ENCODE measurements around the gene LMF2. TPM values are rescaled to one million over a fixed set of nuclear protein-coding genes. Genes with fewer than 3 reads are reported as not detected.
A peak's percentile ranks its signal among the peaks of the same experiment; 100 is the strongest.

The LMF2 gene, protein sequence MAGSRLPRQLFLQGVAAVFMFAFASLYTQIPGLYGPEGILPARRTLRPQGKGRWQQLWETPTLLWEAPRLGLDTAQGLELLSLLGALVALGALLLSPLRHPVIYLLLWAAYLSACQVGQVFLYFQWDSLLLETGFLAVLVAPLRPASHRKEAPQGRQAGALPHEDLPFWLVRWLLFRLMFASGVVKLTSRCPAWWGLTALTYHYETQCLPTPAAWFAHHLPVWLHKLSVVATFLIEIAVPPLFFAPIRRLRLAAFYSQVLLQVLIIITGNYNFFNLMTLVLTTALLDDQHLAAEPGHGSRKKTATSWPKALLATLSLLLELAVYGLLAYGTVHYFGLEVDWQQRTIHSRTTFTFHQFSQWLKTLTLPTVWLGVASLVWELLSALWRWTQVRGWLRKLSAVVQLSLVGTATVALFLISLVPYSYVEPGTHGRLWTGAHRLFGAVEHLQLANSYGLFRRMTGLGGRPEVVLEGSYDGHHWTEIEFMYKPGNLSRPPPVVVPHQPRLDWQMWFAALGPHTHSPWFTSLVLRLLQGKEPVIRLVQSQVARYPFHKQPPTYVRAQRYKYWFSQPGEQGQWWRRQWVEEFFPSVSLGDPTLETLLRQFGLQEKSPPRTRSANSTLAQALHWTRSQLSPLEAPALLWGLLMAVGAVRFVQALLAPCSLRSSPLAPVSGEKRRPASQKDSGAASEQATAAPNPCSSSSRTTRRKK
- total RNA-seq = 10 to 100 TPM; 35.4 to 65.0 (median 46.2) TPM

GRCh38 chr22:50507421-50507990, at the start of gene LMF2:
Gene LMF2, minus strand, starts transcription at chr22:50507702. Its CDS starts 27 bp downstream, at chr22:50507675.
- peaks cover 7 to 56% (median 15%) of the 10 kb centered on the region in 3 donors for H3K36me3 ChIP-seq
- peak within 1 kb of the TSS; percentile 88 to 97 (median 94) for H3K4me3 ChIP-seq
- TF ChIP-seq, protein P1, sequence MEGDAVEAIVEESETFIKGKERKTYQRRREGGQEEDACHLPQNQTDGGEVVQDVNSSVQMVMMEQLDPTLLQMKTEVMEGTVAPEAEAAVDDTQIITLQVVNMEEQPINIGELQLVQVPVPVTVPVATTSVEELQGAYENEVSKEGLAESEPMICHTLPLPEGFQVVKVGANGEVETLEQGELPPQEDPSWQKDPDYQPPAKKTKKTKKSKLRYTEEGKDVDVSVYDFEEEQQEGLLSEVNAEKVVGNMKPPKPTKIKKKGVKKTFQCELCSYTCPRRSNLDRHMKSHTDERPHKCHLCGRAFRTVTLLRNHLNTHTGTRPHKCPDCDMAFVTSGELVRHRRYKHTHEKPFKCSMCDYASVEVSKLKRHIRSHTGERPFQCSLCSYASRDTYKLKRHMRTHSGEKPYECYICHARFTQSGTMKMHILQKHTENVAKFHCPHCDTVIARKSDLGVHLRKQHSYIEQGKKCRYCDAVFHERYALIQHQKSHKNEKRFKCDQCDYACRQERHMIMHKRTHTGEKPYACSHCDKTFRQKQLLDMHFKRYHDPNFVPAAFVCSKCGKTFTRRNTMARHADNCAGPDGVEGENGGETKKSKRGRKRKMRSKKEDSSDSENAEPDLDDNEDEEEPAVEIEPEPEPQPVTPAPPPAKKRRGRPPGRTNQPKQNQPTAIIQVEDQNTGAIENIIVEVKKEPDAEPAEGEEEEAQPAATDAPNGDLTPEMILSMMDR (IDR thresholded peaks at IDR 0.05) = no peak
- TF ChIP-seq POLR2A (IDR thresholded peaks at IDR 0.05) = peak in 2 of 4 donors; percentile 30 to 60
- H3K9me3 ChIP-seq = no peaks in the 10 kb centered on the region
- intact Hi-C loops (cut with DNase I) = no loop called here
- DNase-seq = no peak
- H3K27ac ChIP-seq = peak within 1 kb of the TSS; percentile 95 to 99 (median 97)
- H3K27me3 ChIP-seq = no peaks in the 10 kb centered on the region
- peaks cover 27 to 62% (median 38%) of the 10 kb centered on the region in 3 donors for H3K4me1 ChIP-seq
- WGBS, 2 donors = 2% methylated on average over 16 of the region's 62 CpGs; no CpG with 5 or more reads in 1 of the 2 donors

GRCh38 chr22:50556703-50557102, 49.2 kb upstream of the LMF2 start:
- intact Hi-C loops (cut with DNase I) = no loop called here
- TF ChIP-seq POLR2A (IDR thresholded peaks at IDR 0.05) = no peak
- H3K36me3 ChIP-seq = no peaks in the 10 kb centered on the region
- peaks cover 0 to 9% (median 6%) of the 10 kb centered on the region in 3 donors for H3K4me1 ChIP-seq
- 78 to 82% methylated on average over 5 of the region's 5 CpGs for WGBS, 2 donors
- H3K27ac ChIP-seq = no peak overlapping the region
- DNase-seq = no peak
- no peak overlapping the region for H3K4me3 ChIP-seq
- H3K9me3 ChIP-seq = no peaks in the 10 kb centered on the region
- peaks cover 0 to 1% (median 0%) of the 10 kb centered on the region in 4 donors for H3K27me3 ChIP-seq

- WGBS, 2 donors = 77 to 90% methylated on average over 8 of the region's 8 CpGs
- intact Hi-C loops (cut with DNase I) = no loop called here
- Histone ChIP-seq H3K4me1 (peaks cover 0 to 12% (median 0%) of the 10 kb centered on the region in 3 donors), H3K36me3 (no peaks in the 10 kb centered on the region), H3K27ac (no peak overlapping the region), H3K4me3 (no peak overlapping the region), H3K9me3 (no peaks in the 10 kb centered on the region), H3K27me3 (peaks cover 0 to 30% (median 0%) of the 10 kb centered on the region in 4 donors)
- no peak for DNase-seq
- TF ChIP-seq, protein P1 (IDR thresholded peaks at IDR 0.05) = no peak
These were observed 45.8 kb upstream of the LMF2 start for GRCh38 chr22:50553310-50553709.

- Histone ChIP-seq H3K27me3 (peaks cover 0 to 50% (median 0%) of the 10 kb centered on the region in 4 donors), H3K4me3 (no peak overlapping the region), H3K9me3 (no peaks in the 10 kb centered on the region), H3K27ac (no peak overlapping the region), H3K4me1 (peaks cover 0 to 31% (median 0%) of the 10 kb centered on the region in 3 donors), H3K36me3 (no peaks in the 10 kb centered on the region)
- 87 to 89% methylated on average over 5 of the region's 11 CpGs for WGBS, 2 donors
- no peak for DNase-seq
- intact Hi-C loops (cut with DNase I) = no loop called here
- TF ChIP-seq, protein P1 (IDR thresholded peaks at IDR 0.05) = no peak
- no peak for TF ChIP-seq POLR2A (IDR thresholded peaks at IDR 0.05)
These were observed 43.8 kb upstream of the LMF2 start for GRCh38 chr22:50551160-50551752.

- Histone ChIP-seq H3K27ac (no peak overlapping the region), H3K36me3 (no peaks in the 10 kb centered on the region), H3K27me3 (peaks cover 0 to 59% (median 0%) of the 10 kb centered on the region in 4 donors), H3K9me3 (no peaks in the 10 kb centered on the region), H3K4me1 (peaks cover 3 to 40% (median 7%) of the 10 kb centered on the region in 3 donors), H3K4me3 (no peak overlapping the region)
- no peak for DNase-seq
- intact Hi-C loops (cut with DNase I) = no loop called here
- WGBS, 2 donors = 68 to 84% methylated on average over 3 to 5 of the region's 8 CpGs
- no peak for TF ChIP-seq POLR2A (IDR thresholded peaks at IDR 0.05)
- TF ChIP-seq, protein P1 (IDR thresholded peaks at IDR 0.05) = no peak
These were observed 42.9 kb upstream of the LMF2 start for GRCh38 chr22:50550395-50550794.

Data from esophagus squamous epithelium (tissue), 5 donors.